GM19043 (cell line): ENCODE data around the gene CLEC4F.

ENCODE experiments used
- ATAC-seq: cut with Tn5 transposase; IDR thresholded peaks from one replicate; pipeline ENCODE4 v1.9.1; 2021; ENCODE audit warnings: low read depth; ENCODE audit not compliant: unreplicated experiment

Gene CLEC4F

GRCh38 chr2:70759446-70759845, 61.0 kb downstream of the CLEC4F start:
- ATAC-seq, result no peak
